GM18517 (cell line): ENCODE measurements around the gene U2AF1L4.
"Not testable (repeated sequence)": the region's sequence is repeated elsewhere in the genome, so short reads cannot be mapped to it uniquely, and the experiment has no call there.

Experiments
- ATAC-seq: cut with Tn5 transposase; IDR thresholded peaks from one replicate; pipeline ENCODE4 v1.9.1; 2021; ENCODE audit warnings: mild to moderate bottlenecking, moderate library complexity; ENCODE audit not compliant: unreplicated experiment

U2AF1L4 gene

GRCh38 chr19:35781650-35782049, 36.4 kb upstream of the U2AF1L4 start:
- no peak for ATAC-seq

- no peak for ATAC-seq
These were observed 35.5 kb upstream of the U2AF1L4 start for GRCh38 chr19:35780717-35781116.

GRCh38 chr19:35780058-35780457, 34.8 kb upstream of the U2AF1L4 start:
- ATAC-seq: no peak

GRCh38 chr19:35779033-35779432, 33.8 kb upstream of the U2AF1L4 start:
- ATAC-seq: no peak

GRCh38 chr19:35777961-35778360, 32.7 kb upstream of the U2AF1L4 start:
- no peak for ATAC-seq

GRCh38 chr19:35777086-35777841, 32.0 kb upstream of the U2AF1L4 start:
- ATAC-seq: no peak

GRCh38 chr19:35776102-35776788, 31.0 kb upstream of the U2AF1L4 start:
- no peak for ATAC-seq

GRCh38 chr19:35775298-35776101, 30.3 kb upstream of the U2AF1L4 start, which contains the start of gene ARHGAP33:
TSS of gene ARHGAP33 (plus strand) at chr19:35775564. CDS start at chr19:35775659, 95 bp downstream.
- peak; percentile 86 for ATAC-seq

- peak; percentile 12 for ATAC-seq
These were observed 29.8 kb upstream of the U2AF1L4 start for GRCh38 chr19:35775046-35775297.

GRCh38 chr19:35774274-35775045, 29.2 kb upstream of the U2AF1L4 start:
- ATAC-seq: no peak

GRCh38 chr19:35773020-35773806, 28.0 kb upstream of the U2AF1L4 start:
- ATAC-seq: no peak

- ATAC-seq: not testable (repeated sequence)
These were observed 27.1 kb upstream of the U2AF1L4 start for GRCh38 chr19:35772362-35772761.

- no peak for ATAC-seq
These were observed 22.8 kb upstream of the U2AF1L4 start for GRCh38 chr19:35768082-35768421.

- no peak for ATAC-seq
These were observed 22.3 kb upstream of the U2AF1L4 start for GRCh38 chr19:35767288-35768081.

- no peak for ATAC-seq
These were observed 21.4 kb upstream of the U2AF1L4 start for GRCh38 chr19:35766571-35767104.

GRCh38 chr19:35764432-35765315, 19.5 kb upstream of the U2AF1L4 start:
- ATAC-seq: no peak

GRCh38 chr19:35760711-35761349, 15.6 kb upstream of the U2AF1L4 start:
- no peak for ATAC-seq

GRCh38 chr19:35759697-35760096, 14.5 kb upstream of the U2AF1L4 start:
- ATAC-seq: no peak
